ENCODE results near the gene CCP110. TPM values are rescaled to one million over a fixed set of nuclear protein-coding genes. Genes with fewer than 3 reads are reported as not detected.
A peak's percentile ranks its signal among the peaks of the same experiment; 100 is the strongest.

Gene CCP110, protein sequence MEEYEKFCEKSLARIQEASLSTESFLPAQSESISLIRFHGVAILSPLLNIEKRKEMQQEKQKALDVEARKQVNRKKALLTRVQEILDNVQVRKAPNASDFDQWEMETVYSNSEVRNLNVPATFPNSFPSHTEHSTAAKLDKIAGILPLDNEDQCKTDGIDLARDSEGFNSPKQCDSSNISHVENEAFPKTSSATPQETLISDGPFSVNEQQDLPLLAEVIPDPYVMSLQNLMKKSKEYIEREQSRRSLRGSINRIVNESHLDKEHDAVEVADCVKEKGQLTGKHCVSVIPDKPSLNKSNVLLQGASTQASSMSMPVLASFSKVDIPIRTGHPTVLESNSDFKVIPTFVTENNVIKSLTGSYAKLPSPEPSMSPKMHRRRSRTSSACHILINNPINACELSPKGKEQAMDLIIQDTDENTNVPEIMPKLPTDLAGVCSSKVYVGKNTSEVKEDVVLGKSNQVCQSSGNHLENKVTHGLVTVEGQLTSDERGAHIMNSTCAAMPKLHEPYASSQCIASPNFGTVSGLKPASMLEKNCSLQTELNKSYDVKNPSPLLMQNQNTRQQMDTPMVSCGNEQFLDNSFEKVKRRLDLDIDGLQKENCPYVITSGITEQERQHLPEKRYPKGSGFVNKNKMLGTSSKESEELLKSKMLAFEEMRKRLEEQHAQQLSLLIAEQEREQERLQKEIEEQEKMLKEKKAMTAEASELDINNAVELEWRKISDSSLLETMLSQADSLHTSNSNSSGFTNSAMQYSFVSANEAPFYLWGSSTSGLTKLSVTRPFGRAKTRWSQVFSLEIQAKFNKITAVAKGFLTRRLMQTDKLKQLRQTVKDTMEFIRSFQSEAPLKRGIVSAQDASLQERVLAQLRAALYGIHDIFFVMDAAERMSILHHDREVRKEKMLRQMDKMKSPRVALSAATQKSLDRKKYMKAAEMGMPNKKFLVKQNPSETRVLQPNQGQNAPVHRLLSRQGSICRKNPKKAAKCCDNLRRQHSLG
- 7.2 and 9.6 TPM in 2 replicates for total RNA-seq

GRCh38 chr16:19523559-19524355 lies at the start of gene CCP110:
Gene CCP110 (plus strand): TSS chr16:19523942. CDS start chr16:19527882, 3,940 bp downstream.
- peak; percentile 63 for DNase-seq (ENCODE audit: low read depth)
- peak within 1 kb of the TSS; percentile 95 for H3K4me3 ChIP-seq (ENCODE audit: low read depth, low read length)
- TF ChIP-seq CTCF (conservative IDR thresholded peaks at IDR 0.05; ENCODE audit: low read depth, low read length): no peak

GRCh38 chr16:19474617-19475016 lies 49.1 kb upstream of the CCP110 start:
- TF ChIP-seq CTCF (conservative IDR thresholded peaks at IDR 0.05; ENCODE audit: low read depth, low read length): no peak
- no peak for DNase-seq (ENCODE audit: low read depth)
- H3K4me3 ChIP-seq (ENCODE audit: low read depth, low read length): no peak overlapping the region

DNA sequence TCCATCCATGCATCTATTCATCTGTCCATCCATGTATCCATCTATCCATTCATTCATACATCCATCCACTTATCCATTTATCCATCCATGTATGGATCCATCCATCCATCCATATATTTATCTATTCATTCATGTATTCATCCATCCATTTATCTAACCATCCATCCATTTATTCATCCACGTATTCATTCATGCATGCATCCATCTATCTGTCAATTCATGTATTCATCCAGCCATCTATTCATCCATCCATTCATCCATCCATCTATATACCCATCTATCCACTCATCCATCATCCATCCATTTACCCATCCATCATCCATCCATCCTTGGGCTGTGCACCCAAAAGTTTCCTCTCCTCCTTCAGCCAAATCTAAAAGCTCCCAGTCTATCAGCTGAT lies 45.2 kb upstream of the CCP110 start:
- no peak overlapping the region for H3K4me3 ChIP-seq (ENCODE audit: low read depth, low read length)
- no peak for TF ChIP-seq CTCF (conservative IDR thresholded peaks at IDR 0.05; ENCODE audit: low read depth, low read length)
- DNase-seq (ENCODE audit: low read depth): no peak

DNA sequence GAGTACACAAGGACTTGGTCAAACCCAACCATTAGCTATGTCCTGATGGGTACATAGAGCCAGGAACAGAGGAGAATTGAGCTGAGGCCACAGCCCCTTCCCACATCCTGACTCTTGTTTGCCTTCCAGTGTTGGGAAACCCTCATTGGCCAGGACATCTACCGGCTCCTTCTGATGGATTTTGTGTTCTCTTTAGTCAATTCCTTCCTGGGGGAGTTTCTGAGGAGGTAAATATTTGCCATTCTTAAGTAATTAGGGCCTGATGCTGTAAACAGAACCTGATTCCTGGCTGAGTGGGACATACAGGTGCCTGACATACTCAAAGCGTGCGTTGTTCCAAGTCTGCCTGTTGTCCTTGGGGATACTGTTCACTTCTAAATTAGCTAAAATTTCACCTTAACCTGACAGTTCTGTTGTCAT lies 44.4 kb upstream of the CCP110 start:
- TF ChIP-seq CTCF (conservative IDR thresholded peaks at IDR 0.05; ENCODE audit: low read depth, low read length): no peak
- no peak for DNase-seq (ENCODE audit: low read depth)
- no peak overlapping the region for H3K4me3 ChIP-seq (ENCODE audit: low read depth, low read length)

GRCh38 chr16:19481296-19481695 lies 42.4 kb upstream of the CCP110 start:
- no peak for DNase-seq (ENCODE audit: low read depth)
- no peak for TF ChIP-seq CTCF (conservative IDR thresholded peaks at IDR 0.05; ENCODE audit: low read depth, low read length)
- no peak overlapping the region for H3K4me3 ChIP-seq (ENCODE audit: low read depth, low read length)

DNA sequence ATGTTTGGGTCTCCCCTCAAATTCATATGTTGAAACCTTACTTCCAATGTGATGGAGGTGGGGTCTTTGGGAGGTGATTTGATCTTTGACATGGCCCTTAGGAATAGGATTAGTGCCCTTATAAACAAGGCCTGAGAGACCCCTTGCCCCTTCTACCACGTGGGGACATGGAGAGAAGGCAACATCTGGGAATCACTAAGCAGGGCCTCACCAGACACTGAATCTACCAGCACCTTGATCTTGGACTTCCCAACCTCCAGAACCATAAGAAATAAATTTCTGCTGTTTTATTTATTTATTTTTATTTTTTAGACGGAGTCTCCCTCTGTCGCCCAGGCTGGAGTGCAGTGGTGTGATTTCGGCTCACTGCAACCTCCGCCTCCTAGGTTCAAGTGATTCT lies 42.0 kb upstream of the CCP110 start:
- DNase-seq (ENCODE audit: low read depth): no peak
- no peak for TF ChIP-seq CTCF (conservative IDR thresholded peaks at IDR 0.05; ENCODE audit: low read depth, low read length)
- no peak overlapping the region for H3K4me3 ChIP-seq (ENCODE audit: low read depth, low read length)

All from epithelial cell of proximal tubule (primary cell).